SW 1271 (cell line): Measurements from ENCODE around the gene ANG.

ENCODE experiments used
- DNase-seq, 2 experiments: peaks; one replicate each; lab custom pipeline; 2025; lab: John Stamatoyannopoulos, UW

The ANG gene

GRCh38 chr14:20676072-20676471 lies 12.5 kb upstream of the ANG start:
- DNase-seq, result no peak

GRCh38 chr14:20679907-20680306 lies 8.7 kb upstream of the ANG start:
- DNase-seq, result peak in 1 of 2 experiments; percentile 10

GRCh38 chr14:20680363-20680762 lies 8.2 kb upstream of the ANG start:
- no peak for DNase-seq

GRCh38 chr14:20680843-20681347 lies 7.7 kb upstream of the ANG start:
- no peak for DNase-seq

GRCh38 chr14:20681348-20682126 lies 7.0 kb upstream of the ANG start:
- peak; percentile 82 to 93 for DNase-seq

GRCh38 chr14:20682127-20682434 lies 6.5 kb upstream of the ANG start:
- no peak for DNase-seq

- DNase-seq, result peak; percentile 80 to 94
These were observed 6.0 kb upstream of the ANG start for GRCh38 chr14:20682435-20683124.

GRCh38 chr14:20683125-20683890 lies 5.3 kb upstream of the ANG start:
- peak; percentile 89 to 93 for DNase-seq

GRCh38 chr14:20683891-20684661 lies 4.5 kb upstream of the ANG start, which contains the start of gene RNASE4:
RNASE4 (plus strand) TSS chr14:20684560; CDS start chr14:20699372, 14,812 bp downstream.
- peak; percentile 81 to 91 for DNase-seq

GRCh38 chr14:20684662-20685456 lies 3.7 kb upstream of the ANG start:
- peak; percentile 42 to 87 for DNase-seq

- DNase-seq, result no peak
These were observed 2.0 kb upstream of the ANG start for GRCh38 chr14:20686386-20687143.

- no peak for DNase-seq
These were observed 1.0 kb upstream of the ANG start for GRCh38 chr14:20687362-20688166.

GRCh38 chr14:20690848-20691640 lies 2.5 kb downstream of the ANG start:
- DNase-seq, result peak in 1 of 2 experiments; percentile 86

GRCh38 chr14:20692116-20692751 lies 3.7 kb downstream of the ANG start:
- DNase-seq, result no peak

- no peak for DNase-seq
These were observed 8.2 kb downstream of the ANG start for GRCh38 chr14:20696764-20697163.

- DNase-seq, result peak; percentile 28 to 64
These were observed 8.9 kb downstream of the ANG start for GRCh38 chr14:20697273-20698017.

- DNase-seq, result no peak
These were observed 9.4 kb downstream of the ANG start for GRCh38 chr14:20698018-20698329.
